ENCODE results near the gene SLC36A3.
"Not testable (repeated sequence)": the region's sequence is repeated elsewhere in the genome, so short reads cannot be mapped to it uniquely, and the experiment has no call there.

The SLC36A3 gene

GRCh38 chr5:151258201-151258611 lies 45.4 kb downstream of the SLC36A3 start:
- no peak for DNase-seq

DNA sequence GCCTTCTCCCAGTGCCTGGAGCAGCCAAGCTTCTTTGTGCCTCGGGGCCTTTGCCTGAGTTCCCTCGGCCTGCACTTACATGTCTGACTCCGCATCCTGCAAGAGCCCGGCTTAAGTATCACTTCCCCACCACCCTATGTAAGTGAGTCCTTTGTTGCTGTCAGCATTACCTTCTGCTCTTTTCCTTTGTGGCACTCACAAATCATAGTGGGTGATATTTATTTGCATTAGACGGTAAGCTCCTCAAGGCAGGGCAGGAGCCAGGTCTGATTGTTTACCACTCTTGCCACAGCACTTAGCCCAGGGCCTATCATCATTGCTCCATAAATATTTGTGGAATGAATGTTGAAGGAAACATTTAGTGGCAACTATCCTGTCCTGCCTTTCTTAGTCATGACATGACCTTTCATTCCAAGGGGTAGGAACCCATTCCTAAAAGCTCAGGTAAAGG lies 45.8 kb downstream of the SLC36A3 start:
- DNase-seq: no peak

DNA sequence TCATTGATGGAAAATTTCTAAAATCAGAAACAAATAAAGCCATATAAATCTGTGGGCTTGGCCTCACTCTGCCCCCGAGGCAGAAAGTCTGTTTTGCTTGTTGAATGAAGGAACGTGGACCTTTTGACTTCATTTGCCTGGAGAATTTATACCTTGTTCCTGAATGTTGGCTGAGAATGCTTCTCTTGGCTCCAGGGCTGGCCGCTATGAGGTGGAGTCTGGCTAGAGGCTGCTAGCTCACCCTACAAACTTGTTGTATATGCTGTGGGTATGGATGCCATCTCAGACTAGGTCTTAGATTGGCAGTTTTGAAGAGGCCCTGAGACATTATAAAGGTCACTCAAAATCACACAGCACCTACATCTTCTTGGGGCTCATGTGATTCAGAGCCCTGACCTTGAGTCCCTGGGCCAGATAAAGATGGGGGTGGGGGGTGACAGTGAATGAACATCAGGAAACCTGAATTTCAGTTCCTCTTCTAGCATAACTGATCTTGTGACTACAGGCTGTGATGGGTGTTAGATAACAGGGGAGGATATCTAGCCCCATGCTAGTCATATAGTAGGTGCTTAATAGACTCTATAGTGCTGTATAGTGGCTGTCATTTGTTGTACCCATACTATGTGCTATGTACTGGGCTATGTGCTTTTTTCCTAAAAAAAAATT lies 47.8 kb downstream of the SLC36A3 start:
- DNase-seq: no peak

DNA sequence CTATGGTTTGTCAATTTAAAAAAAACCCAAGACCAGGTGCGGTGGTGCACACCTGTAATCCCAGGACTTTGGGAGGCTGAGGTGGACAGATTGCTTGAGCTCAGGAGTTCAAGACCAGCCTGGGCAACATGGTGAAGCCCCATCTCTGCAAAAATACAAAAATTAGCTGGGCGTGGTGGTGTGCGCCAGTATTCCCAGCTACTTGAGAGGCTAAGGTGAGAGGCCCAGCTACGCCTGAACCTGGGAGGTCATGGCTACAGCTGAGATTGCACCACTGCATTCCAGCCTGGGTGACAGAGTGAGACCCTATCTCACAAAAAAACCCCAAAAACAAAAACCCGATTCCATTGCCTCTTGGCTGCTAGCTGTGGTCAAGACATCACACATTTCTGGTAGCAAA lies 48.6 kb downstream of the SLC36A3 start:
- DNase-seq: not testable (repeated sequence)

DNA sequence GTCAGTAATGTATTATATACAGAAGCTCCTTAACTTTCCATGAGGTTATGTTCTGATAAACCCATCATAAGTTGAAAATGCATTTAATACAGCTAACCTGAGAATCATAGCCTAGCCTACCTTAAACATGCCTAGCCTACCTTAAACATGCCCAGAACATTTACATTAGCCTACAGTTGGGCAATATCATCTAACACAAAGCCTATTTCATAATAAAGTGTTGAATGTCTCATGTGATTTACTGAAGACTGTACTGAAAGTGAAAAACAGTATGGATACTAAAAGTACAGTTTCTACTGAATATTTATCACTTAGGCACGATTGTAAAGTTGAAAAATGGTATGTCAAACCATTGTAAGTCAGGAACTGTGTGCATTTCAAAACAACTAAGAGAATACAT lies 49.0 kb downstream of the SLC36A3 start:
- DNase-seq: no peak

- DNase-seq: no peak
Observed at GRCh38 chr5:151253605-151253950, 50.0 kb downstream of the SLC36A3 start.

DNA sequence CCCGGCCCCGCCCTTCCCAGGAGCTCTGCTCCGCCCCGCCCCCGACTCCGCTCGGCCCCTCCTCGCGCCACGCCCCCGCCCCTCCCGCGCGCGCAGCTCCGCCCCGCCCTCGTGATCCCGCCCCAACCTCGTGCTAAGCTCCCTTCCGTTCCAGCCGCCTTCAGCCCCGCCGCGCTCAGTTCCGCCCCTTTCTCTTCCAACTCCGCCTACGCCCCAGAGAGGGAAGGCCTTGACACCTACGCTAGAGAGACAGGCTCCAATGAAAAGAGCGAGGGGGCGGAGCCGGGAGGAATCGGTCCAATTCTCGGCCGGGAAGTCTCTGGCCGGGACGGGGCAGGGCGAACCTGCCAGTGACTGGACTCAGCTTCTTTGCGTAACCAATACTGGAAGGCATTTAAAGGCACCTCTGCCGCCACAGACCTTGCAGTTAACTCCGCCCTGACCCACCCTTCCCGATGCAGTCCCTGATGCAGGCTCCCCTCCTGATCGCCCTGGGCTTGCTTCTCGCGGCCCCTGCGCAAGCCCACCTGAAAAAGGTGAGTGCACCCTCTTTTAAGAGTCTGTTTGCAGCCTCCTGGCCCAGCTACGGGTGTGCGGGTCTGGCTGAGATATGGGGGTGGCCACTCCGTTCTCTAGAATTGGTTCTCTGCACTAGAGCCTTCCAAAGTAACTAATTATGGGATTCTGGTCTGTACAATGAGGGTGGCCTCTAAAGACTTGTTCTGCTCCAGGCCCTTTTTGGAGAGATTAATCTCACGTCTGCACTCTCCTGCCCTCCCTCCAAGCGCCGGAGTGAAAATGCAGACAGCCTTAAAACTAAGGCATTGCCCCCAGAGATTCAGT lies 50.6 kb downstream of the SLC36A3 start, which contains the start of gene GM2A:
Gene GM2A, plus strand, starts transcription at position 424 of the 843 bp plus-strand sequence. Its CDS starts 32 bp downstream, at position 456.
- peak; percentile 98 to 99 for DNase-seq

DNA sequence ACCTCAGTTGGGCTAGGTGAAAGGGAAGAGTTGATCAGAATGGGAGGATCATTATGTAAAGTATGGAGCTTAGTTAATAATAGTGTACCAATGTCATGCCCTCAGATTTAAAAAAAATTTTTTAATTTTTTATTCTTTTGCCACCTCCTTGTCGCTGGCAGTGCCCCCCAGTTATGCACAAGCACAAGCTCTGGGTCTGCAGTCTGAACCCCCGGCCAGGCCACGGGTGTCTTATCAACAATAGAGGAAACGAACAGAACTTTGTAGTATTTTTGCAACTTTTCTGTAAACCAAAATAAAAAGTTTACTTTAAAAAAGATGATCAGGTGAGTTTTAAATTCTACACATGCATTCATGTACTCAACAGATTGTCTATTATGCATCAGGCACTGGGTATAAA lies 51.9 kb downstream of the SLC36A3 start:
- DNase-seq: no peak

DNA sequence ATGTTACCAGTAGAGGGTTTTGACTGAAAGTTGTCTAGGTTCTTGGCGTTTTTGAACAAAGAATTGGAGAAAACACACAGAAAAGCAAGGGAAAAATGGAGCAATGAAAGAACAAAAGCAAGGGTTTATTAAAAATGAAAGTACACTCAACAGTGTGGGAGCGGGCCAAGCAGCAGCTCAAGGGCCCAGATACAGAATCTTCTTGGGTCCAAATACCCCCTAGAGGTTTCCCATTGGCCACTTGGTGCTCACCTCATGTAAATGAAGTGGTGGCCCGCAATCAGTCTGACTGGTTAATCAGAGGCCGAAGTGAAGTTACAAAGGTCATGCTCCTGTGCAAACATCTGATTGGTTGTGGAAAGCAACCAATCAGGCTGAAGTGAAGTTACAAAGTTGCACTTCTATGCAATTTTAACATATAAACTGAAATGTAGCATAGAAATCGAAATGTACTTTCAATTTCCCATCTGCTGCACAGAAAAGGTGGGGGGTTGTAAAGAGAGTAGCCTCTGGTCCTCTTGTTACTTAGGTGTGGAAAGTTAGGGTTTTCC lies 52.5 kb downstream of the SLC36A3 start:
- peak; percentile 23 to 25 for DNase-seq

GRCh38 chr5:151250346-151251000 lies 53.1 kb downstream of the SLC36A3 start:
- no peak for DNase-seq

GRCh38 chr5:151249281-151249680 lies 54.3 kb downstream of the SLC36A3 start:
- DNase-seq: no peak

DNA sequence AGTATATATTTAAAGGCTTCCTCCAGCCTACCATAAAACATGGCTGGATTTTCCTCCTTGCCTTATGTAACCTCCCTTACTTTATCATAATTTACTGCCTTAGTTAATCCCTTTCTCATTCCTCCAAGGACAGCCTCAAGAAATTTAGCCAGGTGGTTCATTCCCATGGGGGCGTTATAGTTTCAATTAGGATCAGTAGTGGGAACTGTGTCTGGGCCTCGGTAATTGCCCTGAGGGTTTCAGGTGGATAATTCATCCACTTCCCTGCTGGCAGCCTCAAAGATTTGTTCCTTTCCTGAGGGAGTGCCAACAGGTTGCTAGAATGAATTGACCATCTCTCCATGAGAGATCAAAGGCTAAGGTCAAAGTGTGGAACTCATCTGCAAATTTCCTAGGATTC lies 54.9 kb downstream of the SLC36A3 start:
- no peak for DNase-seq

GRCh38 chr5:151245680-151246219 lies 57.8 kb downstream of the SLC36A3 start:
- no peak for DNase-seq

- DNase-seq: no peak
Observed at GRCh38 chr5:151244206-151244605, 59.4 kb downstream of the SLC36A3 start.

GRCh38 chr5:151243564-151243963 lies 60.0 kb downstream of the SLC36A3 start:
- DNase-seq: no peak

GRCh38 chr5:151243127-151243526 lies 60.4 kb downstream of the SLC36A3 start:
- no peak for DNase-seq

DNA sequence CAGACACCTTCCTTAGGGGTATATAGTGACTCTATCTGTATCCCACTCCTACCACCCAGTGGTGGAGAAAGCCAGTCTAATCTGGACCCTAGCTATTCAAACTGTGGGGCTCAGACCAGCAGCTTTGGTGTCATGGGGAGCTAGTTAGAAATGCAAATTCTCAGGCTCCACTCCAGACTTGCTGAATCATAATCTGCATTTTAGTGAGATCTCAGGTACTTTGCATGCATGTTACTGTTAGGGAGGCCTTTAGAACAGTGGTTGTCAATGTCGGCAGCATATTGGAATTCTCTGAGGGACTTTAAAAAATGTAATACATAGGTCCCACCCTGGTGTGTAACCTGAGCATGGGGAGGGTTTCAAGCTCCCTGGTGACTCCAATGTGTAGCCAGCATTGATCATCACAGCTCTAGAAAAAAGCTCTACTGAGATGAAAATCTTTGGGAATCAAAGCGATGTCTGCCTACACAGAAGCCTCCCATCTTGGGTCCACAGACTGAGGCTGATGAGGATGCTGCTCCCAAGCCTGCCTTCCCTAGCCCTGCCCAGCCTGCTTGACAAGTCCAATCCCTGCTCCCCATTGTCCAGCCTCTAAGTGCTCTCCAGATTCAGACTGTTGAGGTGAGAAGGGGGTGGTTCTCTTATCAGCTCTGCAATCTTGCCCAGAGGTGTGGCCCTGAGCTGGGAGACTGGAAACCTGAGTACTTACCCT lies 62.5 kb downstream of the SLC36A3 start:
- no peak for DNase-seq

DNA sequence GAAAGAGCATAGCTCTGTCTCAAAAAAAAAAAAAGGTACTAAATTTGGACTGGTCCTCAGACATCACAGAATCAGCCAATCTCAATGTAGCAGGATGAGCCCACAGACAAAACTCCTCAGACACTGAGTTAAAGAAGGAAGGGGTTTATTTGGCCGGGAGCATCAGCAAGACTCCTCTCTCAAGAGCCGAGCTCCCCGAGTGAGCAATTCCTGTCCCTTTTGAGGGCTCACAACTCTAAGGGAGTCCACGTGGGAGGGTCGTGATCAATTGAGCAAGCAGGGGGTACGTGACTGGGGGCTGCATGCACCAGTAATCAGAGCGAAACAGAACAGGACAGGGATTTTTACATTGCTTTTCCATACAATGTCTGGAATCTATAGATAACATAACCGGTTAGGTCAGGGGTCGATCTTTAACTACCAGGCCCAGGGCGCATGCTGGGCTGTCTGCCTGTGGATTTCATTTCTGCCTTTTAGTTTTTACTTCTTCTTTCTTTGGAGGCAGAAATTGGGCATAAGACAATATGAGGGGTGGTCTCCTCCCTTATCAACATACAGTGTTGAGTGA lies 63.2 kb downstream of the SLC36A3 start:
- DNase-seq: not testable (repeated sequence)

DNA sequence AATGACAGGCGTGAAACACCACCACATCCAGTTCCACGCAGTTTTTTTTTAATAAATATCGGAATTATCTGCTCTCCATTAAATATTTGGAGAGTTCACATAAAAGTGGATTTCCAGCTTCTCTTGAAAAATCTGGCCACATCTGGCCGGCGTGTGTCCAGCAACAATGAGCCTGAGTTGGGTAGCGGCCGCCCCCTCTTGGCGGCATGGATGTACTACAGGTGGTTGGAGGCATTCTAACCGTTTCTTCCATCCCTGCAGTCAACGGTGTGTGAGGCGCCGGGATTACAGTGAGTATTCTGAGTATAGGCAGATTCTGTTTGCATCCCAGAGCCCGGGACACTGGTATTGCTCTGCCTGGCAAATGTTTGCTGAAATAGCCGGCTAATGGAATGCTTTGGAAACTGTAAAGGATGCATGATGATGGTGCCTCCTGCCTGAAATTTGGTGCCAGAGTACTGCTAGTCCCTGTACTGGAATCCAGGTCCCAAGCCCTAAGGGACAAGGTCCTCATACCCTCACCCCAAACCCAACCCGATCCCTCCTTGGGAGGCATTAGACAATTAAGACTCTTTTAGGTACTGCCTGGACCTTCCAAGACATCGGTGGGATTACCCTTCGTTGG lies 64.2 kb downstream of the SLC36A3 start:
- peak in 1 of 2 donors; percentile 65 for DNase-seq

DNA sequence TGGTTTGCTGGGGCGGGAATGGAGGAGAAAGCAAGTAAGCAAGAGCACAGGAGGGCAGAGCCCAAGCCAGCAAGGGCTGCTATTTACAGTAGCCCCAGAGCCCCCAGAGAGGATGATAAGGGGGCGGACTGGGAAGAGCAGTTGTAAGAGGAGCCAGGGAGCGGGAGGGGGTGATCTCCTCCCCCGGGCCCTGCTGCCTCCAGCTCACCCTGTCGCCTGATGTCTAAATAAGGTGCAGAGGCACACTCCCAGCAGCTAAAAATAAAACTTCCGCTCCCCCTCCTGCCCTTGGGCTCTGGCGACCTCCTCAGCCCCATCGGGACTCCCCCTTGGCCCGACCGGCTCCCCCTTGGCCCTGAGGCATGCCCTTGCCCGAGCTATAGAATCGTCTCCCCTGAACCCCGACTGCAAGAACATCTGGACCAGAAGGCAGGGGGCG lies 65.2 kb downstream of the SLC36A3 start:
- no peak for DNase-seq

GRCh38 chr5:151237685-151238084 lies 65.9 kb downstream of the SLC36A3 start:
- DNase-seq: no peak
